HepG2 (cell line): Measurements from ENCODE around the gene FOXK2. TPM values are rescaled to one million over a fixed set of nuclear protein-coding genes. Genes with fewer than 3 reads are reported as not detected.

ENCODE experiments used
- BORCS8-MEF2B ChIP-seq: sonication (generic); formaldehyde crosslinking; IDR thresholded peaks from 2 replicates; pipeline ENCODE4 v1.8.0; 2022; ENCODE audit warnings: mild to moderate bottlenecking, missing genetic modification reagents
- FOXA3 ChIP-seq: IDR thresholded peaks from 2 replicates; pipeline ENCODE4 v1.6.1; 2016; ENCODE audit warnings: missing genetic modification reagents, missing compliant biosample characterization
- HCFC1 ChIP-seq: fragments of 150-350 bp; IDR thresholded peaks from 2 replicates; pipeline ENCODE4 v1.6.1; 2014; ENCODE audit warnings: low read depth, low read length
- HHEX ChIP-seq: IDR thresholded peaks from 2 replicates; pipeline ENCODE4 v1.6.1; 2016; ENCODE audit warnings: control low read depth
- JDP2 ChIP-seq: sonication (generic); formaldehyde crosslinking; IDR thresholded peaks from 2 replicates; pipeline ENCODE4 v1.8.1; 2022; ENCODE audit warnings: missing genetic modification reagents, borderline replicate concordance
- KLF15 ChIP-seq: sonication (generic); formaldehyde crosslinking; IDR thresholded peaks from 2 replicates; pipeline ENCODE4 v1.8.1; 2023; ENCODE audit warnings: borderline replicate concordance, mild to moderate bottlenecking, inconsistent platforms, missing genetic modification reagents, mixed read lengths
- MAF1 ChIP-seq: sonication (generic); formaldehyde crosslinking; IDR thresholded peaks from 2 replicates; pipeline ENCODE4 v1.5.0; 2020; ENCODE audit warnings: missing genetic modification reagents, borderline replicate concordance
- MAFG ChIP-seq: sonication (generic); formaldehyde crosslinking; IDR thresholded peaks from 2 replicates; pipeline ENCODE4 v1.5.1; 2020; ENCODE audit warnings: mild to moderate bottlenecking, missing genetic modification reagents
- NBN ChIP-seq: fragments of 450-650 bp; conservative IDR thresholded peaks from 2 replicates; pipeline ENCODE4 v1.6.1; 2017
- NFIB ChIP-seq: sonication (generic); formaldehyde crosslinking; IDR thresholded peaks from 2 replicates; pipeline ENCODE4 v1.9.0; 2021; ENCODE audit warnings: missing genetic modification reagents, mild to moderate bottlenecking, borderline replicate concordance
- SAFB2 ChIP-seq: sonication (generic); formaldehyde crosslinking; IDR thresholded peaks from 2 replicates; pipeline ENCODE4 v1.5.1; 2020; ENCODE audit warnings: missing genetic modification reagents, low read depth, mild to moderate bottlenecking, borderline replicate concordance
- XBP1 ChIP-seq: sonication (generic); formaldehyde crosslinking; IDR thresholded peaks from 2 replicates; pipeline ENCODE4 v1.5.0; 2020; ENCODE audit warnings: missing genetic modification reagents
- ZBTB21 ChIP-seq: sonication (generic); formaldehyde crosslinking; IDR thresholded peaks from 2 replicates; pipeline ENCODE4 v1.4.0; 2020; ENCODE audit warnings: missing genetic modification reagents
- ZC3H13 ChIP-seq: sonication (generic); formaldehyde crosslinking; IDR thresholded peaks from 2 replicates; pipeline ENCODE4 v1.8.1; 2023; ENCODE audit warnings: mild to moderate bottlenecking, missing genetic modification reagents, moderate library complexity
- ZNF331 ChIP-seq: sonication (generic); formaldehyde crosslinking; IDR thresholded peaks from 2 replicates; pipeline ENCODE4 v1.4.0; 2020; ENCODE audit warnings: missing genetic modification reagents
- ZNF530 ChIP-seq: sonication (generic); formaldehyde crosslinking; IDR thresholded peaks from 2 replicates; pipeline ENCODE4 v1.5.0; 2020; ENCODE audit warnings: low read depth, mild to moderate bottlenecking, missing genetic modification reagents
- ZNF556 ChIP-seq: sonication (generic); formaldehyde crosslinking; IDR thresholded peaks from 2 replicates; pipeline ENCODE4 v1.4.0; 2020; ENCODE audit warnings: mild to moderate bottlenecking, missing genetic modification reagents, borderline replicate concordance
- ZSCAN9 ChIP-seq: IDR thresholded peaks from 2 replicates; pipeline ENCODE4 v1.6.1; 2016; ENCODE audit warnings: borderline replicate concordance
- polyA plus RNA-seq, 8 experiments: library from polyadenylated mRNA; depleted of rRNA in 3 of 8; stranded (reverse) in 7 of 8; unstranded in 1 of 8; fragments of >200 nt; fragmentation: Illumina TruSeq in 4 of 8; extraction: Trizol in 4 of 8; gene quantifications; 2 replicates each; pipeline versions ENCODE4 v1.2.1 to v1.2.3, GENCODE V29; 2011 to 2016; ENCODE audit warnings: low read depth in 4 of 8, missing spikeins in 1 of 8, mixed read lengths in 1 of 8; ENCODE audit not compliant: insufficient read depth in 1 of 8
- total RNA-seq, 5 experiments: library from RNA; depleted of rRNA; stranded (reverse); fragments of >200 nt; fragmentation: Illumina TruSeq; extraction: Trizol; gene quantifications; 2 replicates each; pipeline ENCODE4 v1.2.3, GENCODE V29; 2016; ENCODE audit warnings: low read depth in 1 of 5
- TF ChIP-seq, protein P1 (sequence below), 2 experiments: IDR thresholded peaks; 2 replicates each; pipeline ENCODE4 v1.6.1; 2011 to 2012; ENCODE audit warnings: low read length in 2 of 2, borderline replicate concordance in 1 of 2, low read depth in 1 of 2, mild to moderate bottlenecking in 1 of 2, moderate library complexity in 1 of 2
- TF ChIP-seq, protein P2 (sequence below): sonication (generic); formaldehyde crosslinking; IDR thresholded peaks from 2 replicates; pipeline ENCODE4 v1.8.0; 2022; ENCODE audit warnings: mild to moderate bottlenecking, missing genetic modification reagents, moderate library complexity
- TF ChIP-seq, protein P3 (sequence below): sonication (generic); formaldehyde crosslinking; IDR thresholded peaks from 2 replicates; pipeline ENCODE4 v1.4.0; 2020; ENCODE audit warnings: missing genetic modification reagents

Gene FOXK2
- total and polyA plus RNA-seq, 2 of the 13 experiments (the other 11 are each of a cell fraction or from before 2014, with no cell fraction given), result 67.1 to 67.2 TPM

DNA sequence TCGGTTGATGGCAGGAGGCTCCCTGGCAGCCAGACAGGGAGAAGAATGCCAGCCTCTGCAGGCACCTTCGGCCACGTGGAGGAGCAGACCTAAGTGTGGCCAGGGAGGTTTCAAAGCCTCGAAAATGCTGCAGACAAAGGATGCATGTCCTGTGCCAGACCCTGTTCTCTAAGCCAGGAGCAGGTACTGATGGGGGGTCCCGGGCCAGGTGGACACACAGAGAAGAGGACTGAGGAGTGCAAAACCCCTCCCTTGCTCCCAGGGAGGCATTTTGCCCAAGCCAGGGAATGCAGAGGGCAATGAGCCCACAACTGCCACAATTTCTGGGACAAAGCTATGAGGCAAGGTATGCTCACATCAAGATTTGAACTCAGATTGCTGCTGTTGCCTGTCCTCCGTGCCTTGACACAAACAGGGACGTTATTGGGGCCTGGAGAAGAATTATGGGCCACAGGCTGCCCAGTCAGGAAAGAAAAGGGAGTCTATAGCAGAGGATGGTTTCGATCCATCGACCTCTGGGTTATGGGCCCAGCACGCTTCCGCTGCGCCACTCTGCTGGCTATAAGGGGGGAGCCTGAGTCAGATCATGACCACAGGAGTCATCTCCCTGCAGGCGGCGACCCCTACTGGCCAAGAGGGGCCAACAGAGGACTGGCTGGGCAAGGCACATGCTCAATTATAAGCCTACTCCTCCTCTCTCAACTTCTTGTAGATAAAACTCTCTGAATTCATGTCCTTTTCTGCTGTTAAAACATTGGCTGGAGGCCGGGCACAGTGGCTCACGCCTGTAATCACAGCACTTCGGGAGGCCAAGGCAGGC, 25.1 kb upstream of the FOXK2 start (continued):
- TF ChIP-seq NFIB (CRISPR knock-in tag) (no peak), ZNF331 (CRISPR knock-in tag) (peak; percentile 94), HCFC1 (no peak), JDP2 (no peak), ZBTB21 (CRISPR knock-in tag) (no peak), MAFG (no peak), MAF1 (peak; percentile 100), ZSCAN9 (CRISPR knock-in tag) (peak; percentile 90), NBN (no peak), KLF15 (CRISPR knock-in tag) (no peak), FOXA3 (CRISPR knock-in tag) (peak; percentile 70), SAFB2 (CRISPR knock-in tag) (no peak), ZNF530 (CRISPR knock-in tag) (no peak), ZNF556 (CRISPR knock-in tag) (peak; percentile 99), BORCS8-MEF2B (peak; percentile 93), XBP1 (CRISPR knock-in tag) (no peak), ZC3H13 (CRISPR knock-in tag) (no peak; the same call in 1 of the 2 replicates), HHEX (CRISPR knock-in tag) (0 out of 2 replicates have a peak, but pooled peaks have one; percentile 56)
- TF ChIP-seq, protein P1, sequence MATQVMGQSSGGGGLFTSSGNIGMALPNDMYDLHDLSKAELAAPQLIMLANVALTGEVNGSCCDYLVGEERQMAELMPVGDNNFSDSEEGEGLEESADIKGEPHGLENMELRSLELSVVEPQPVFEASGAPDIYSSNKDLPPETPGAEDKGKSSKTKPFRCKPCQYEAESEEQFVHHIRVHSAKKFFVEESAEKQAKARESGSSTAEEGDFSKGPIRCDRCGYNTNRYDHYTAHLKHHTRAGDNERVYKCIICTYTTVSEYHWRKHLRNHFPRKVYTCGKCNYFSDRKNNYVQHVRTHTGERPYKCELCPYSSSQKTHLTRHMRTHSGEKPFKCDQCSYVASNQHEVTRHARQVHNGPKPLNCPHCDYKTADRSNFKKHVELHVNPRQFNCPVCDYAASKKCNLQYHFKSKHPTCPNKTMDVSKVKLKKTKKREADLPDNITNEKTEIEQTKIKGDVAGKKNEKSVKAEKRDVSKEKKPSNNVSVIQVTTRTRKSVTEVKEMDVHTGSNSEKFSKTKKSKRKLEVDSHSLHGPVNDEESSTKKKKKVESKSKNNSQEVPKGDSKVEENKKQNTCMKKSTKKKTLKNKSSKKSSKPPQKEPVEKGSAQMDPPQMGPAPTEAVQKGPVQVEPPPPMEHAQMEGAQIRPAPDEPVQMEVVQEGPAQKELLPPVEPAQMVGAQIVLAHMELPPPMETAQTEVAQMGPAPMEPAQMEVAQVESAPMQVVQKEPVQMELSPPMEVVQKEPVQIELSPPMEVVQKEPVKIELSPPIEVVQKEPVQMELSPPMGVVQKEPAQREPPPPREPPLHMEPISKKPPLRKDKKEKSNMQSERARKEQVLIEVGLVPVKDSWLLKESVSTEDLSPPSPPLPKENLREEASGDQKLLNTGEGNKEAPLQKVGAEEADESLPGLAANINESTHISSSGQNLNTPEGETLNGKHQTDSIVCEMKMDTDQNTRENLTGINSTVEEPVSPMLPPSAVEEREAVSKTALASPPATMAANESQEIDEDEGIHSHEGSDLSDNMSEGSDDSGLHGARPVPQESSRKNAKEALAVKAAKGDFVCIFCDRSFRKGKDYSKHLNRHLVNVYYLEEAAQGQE (IDR thresholded peaks at IDR 0.05; ENCODE audit: borderline replicate concordance in 1 of 2, low read depth in 1 of 2, low read length in 2 of 2), result no peak
- TF ChIP-seq, protein P2, sequence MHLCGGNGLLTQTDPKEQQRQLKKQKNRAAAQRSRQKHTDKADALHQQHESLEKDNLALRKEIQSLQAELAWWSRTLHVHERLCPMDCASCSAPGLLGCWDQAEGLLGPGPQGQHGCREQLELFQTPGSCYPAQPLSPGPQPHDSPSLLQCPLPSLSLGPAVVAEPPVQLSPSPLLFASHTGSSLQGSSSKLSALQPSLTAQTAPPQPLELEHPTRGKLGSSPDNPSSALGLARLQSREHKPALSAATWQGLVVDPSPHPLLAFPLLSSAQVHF (CRISPR knock-in tag), result no peak
- TF ChIP-seq, protein P3, sequence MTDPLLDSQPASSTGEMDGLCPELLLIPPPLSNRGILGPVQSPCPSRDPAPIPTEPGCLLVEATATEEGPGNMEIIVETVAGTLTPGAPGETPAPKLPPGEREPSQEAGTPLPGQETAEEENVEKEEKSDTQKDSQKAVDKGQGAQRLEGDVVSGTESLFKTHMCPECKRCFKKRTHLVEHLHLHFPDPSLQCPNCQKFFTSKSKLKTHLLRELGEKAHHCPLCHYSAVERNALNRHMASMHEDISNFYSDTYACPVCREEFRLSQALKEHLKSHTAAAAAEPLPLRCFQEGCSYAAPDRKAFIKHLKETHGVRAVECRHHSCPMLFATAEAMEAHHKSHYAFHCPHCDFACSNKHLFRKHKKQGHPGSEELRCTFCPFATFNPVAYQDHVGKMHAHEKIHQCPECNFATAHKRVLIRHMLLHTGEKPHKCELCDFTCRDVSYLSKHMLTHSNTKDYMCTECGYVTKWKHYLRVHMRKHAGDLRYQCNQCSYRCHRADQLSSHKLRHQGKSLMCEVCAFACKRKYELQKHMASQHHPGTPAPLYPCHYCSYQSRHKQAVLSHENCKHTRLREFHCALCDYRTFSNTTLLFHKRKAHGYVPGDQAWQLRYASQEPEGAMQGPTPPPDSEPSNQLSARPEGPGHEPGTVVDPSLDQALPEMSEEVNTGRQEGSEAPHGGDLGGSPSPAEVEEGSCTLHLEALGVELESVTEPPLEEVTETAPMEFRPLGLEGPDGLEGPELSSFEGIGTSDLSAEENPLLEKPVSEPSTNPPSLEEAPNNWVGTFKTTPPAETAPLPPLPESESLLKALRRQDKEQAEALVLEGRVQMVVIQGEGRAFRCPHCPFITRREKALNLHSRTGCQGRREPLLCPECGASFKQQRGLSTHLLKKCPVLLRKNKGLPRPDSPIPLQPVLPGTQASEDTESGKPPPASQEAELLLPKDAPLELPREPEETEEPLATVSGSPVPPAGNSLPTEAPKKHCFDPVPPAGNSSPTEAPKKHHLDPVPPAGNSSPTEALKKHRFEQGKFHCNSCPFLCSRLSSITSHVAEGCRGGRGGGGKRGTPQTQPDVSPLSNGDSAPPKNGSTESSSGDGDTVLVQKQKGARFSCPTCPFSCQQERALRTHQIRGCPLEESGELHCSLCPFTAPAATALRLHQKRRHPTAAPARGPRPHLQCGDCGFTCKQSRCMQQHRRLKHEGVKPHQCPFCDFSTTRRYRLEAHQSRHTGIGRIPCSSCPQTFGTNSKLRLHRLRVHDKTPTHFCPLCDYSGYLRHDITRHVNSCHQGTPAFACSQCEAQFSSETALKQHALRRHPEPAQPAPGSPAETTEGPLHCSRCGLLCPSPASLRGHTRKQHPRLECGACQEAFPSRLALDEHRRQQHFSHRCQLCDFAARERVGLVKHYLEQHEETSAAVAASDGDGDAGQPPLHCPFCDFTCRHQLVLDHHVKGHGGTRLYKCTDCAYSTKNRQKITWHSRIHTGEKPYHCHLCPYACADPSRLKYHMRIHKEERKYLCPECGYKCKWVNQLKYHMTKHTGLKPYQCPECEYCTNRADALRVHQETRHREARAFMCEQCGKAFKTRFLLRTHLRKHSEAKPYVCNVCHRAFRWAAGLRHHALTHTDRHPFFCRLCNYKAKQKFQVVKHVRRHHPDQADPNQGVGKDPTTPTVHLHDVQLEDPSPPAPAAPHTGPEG (CRISPR knock-in tag), result peak; percentile 69; the same call in 1 of the 2 replicates
